Bronchial epithelial cell (primary cell): ENCODE results near the gene BACH1. TPM values are rescaled to one million over a fixed set of nuclear protein-coding genes. Genes with fewer than 3 reads are reported as not detected.

Experiments used
- DNase-seq: peaks from one replicate; pipeline ENCODE4 v3.0.0-alpha.2; 2010; ENCODE audit warnings: low read depth
- FAIRE-seq: peaks from 2 replicates; lab custom pipeline; 2011; peaks lifted over from hg19 to GRCh38; lab: Jason Lieb, UNC
- H3K27me3 ChIP-seq: 2 replicates; pipeline ENCODE4 v1.5.1; 2011; ENCODE audit warnings: low read length; ENCODE audit not compliant: control insufficient read depth, insufficient read depth
- H3K36me3 ChIP-seq: 2 replicates; pipeline ENCODE4 v1.5.1; 2011; ENCODE audit warnings: low read length; ENCODE audit not compliant: control insufficient read depth, insufficient read depth
- H3K4me3 ChIP-seq: 2 replicates; pipeline ENCODE4 v1.5.1; 2011; ENCODE audit warnings: mild to moderate bottlenecking, low read depth, low read length, control low read depth
- CTCF ChIP-seq: IDR thresholded peaks from 2 replicates; pipeline ENCODE4 v1.5.1; 2011; ENCODE audit warnings: mild to moderate bottlenecking, moderate library complexity, low read length, control low read depth, inconsistent platforms; ENCODE audit not compliant: insufficient read depth, severe bottlenecking
- total RNA-seq: library from RNA; depleted of rRNA; stranded (reverse); fragments of >200 nt; gene quantifications from 2 replicates; pipeline ENCODE4 v1.2.1, GENCODE V29; 2014

Gene BACH1
- total RNA-seq, 1 donor from 2014 or later, result 97.7 TPM

- H3K36me3 ChIP-seq, result no peaks in the 10 kb centered on the region
- TF ChIP-seq CTCF, result no peak
- no peak for FAIRE-seq
- no peaks in the 10 kb centered on the region for H3K27me3 ChIP-seq
- DNase-seq, result no peak
- no peak overlapping the region for H3K4me3 ChIP-seq
Measured at GRCh38 chr21:29387598-29387997, 88.9 kb downstream of the BACH1 start.

GRCh38 chr21:29389136-29389535 is 90.4 kb downstream of the BACH1 start:
- Histone ChIP-seq H3K36me3 (no peaks in the 10 kb centered on the region), H3K27me3 (no peaks in the 10 kb centered on the region), H3K4me3 (no peak overlapping the region)
- no peak for DNase-seq
- no peak for TF ChIP-seq CTCF
- no peak for FAIRE-seq

- no peaks in the 10 kb centered on the region for H3K27me3 ChIP-seq
- FAIRE-seq, result no peak
- H3K4me3 ChIP-seq, result no peak overlapping the region
Measured at GRCh38 chr21:29390778-29391177, 92.1 kb downstream of the BACH1 start.

DNA sequence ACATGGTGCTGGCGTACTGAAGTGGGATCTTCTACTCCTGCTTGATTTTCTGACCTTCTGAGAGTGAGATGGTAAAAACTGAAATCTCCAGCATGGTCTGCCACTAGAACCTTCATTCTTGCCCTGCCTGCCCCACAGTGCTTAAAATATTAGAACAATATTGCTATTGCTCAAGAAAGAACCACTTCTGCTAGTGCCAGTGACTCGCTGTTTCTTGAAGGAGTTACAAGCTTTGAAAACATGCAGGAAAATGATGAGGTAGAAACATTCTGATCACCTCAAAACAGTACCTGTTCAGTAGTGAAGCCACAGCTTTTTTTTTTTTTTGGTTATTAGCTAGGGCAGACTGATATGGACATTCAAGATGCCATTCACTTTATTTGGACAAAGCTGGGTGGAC is 95.3 kb downstream of the BACH1 start:
- no peaks in the 10 kb centered on the region for H3K36me3 ChIP-seq
- DNase-seq (peak; percentile 45), FAIRE-seq (no peak)
- H3K27me3 ChIP-seq, result no peaks in the 10 kb centered on the region
- no peak for TF ChIP-seq CTCF
- no peak overlapping the region for H3K4me3 ChIP-seq

More at GRCh38 chr21:29390778-29391177, 92.1 kb downstream of the BACH1 start:
- no peak for TF ChIP-seq CTCF
- DNase-seq, result no peak
- H3K36me3 ChIP-seq, result no peaks in the 10 kb centered on the region

Other genes starting within 250 kb of the BACH1 start
- 117 and 222 TPM in 2 replicates for gene CCT8, start 225.3 kb upstream of the BACH1 start, total RNA-seq
- gene MAP3K7CL, start 168.3 kb upstream of the BACH1 start, total RNA-seq, result 5.8 and 8.1 TPM in 2 replicates